Measurements from ENCODE around the gene CRHBP.
"Not testable (repeated sequence)": the region's sequence is repeated elsewhere in the genome, so short reads cannot be mapped to it uniquely, and the experiment has no call there.

Gene CRHBP

GRCh38 chr5:76994337-76994736 lies 41.5 kb downstream of the CRHBP start:
- H3K36me3 ChIP-seq (ENCODE audit: insufficient read depth, low read length), result no peaks in the 10 kb centered on the region
- no peak overlapping the region for H3K9ac ChIP-seq (ENCODE audit: insufficient read length)
- H3K9me3 ChIP-seq (ENCODE audit: low read depth, low read length), result no peaks in the 10 kb centered on the region
- no peak for TF ChIP-seq POLR2AphosphoS5 (IDR thresholded peaks at IDR 0.05; ENCODE audit: borderline replicate concordance, low read depth, low read length)
- no peak overlapping the region for H3K4me3 ChIP-seq
- DNase-seq (ENCODE audit: low read depth, low spot score), result no peak
- H3K27ac ChIP-seq, result no peak overlapping the region

DNA sequence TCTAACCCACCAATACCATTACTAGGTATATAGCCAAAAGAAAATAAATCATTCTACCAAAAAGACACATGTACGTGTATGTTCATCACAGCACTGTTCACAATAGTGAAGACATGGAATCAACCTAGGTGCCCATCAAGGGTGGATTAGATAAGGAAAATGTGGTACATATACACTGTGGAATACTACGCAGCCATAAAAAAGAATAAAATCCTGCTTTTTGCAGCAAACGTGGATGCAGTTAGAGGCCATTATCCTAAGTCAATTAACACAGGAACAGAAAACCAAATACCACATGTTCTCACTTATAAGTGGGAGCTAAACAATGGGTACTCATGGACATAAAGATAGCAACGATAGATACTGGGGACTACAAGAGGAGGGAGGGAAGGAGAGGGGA lies 45.4 kb downstream of the CRHBP start:
- not testable (repeated sequence) for H3K9ac ChIP-seq (ENCODE audit: insufficient read length); H3K4me3 ChIP-seq; H3K27ac ChIP-seq; H3K36me3 ChIP-seq (ENCODE audit: insufficient read depth, low read length); H3K9me3 ChIP-seq (ENCODE audit: low read depth, low read length); DNase-seq (ENCODE audit: low read depth, low spot score)

- H3K27ac ChIP-seq, result no peak overlapping the region
- H3K9me3 ChIP-seq (ENCODE audit: low read depth, low read length), result no peaks in the 10 kb centered on the region
- H3K36me3 ChIP-seq (ENCODE audit: insufficient read depth, low read length), result no peaks in the 10 kb centered on the region
- TF ChIP-seq EZH2 (IDR thresholded peaks at IDR 0.05) (no peak), FOXP2 (optimal IDR thresholded peaks at IDR 0.05; ENCODE audit: control extremely low read depth, extremely low read length, insufficient read depth) (no peak), POLR2AphosphoS5 (IDR thresholded peaks at IDR 0.05; ENCODE audit: borderline replicate concordance, low read depth, low read length) (no peak)
- H3K9ac ChIP-seq (ENCODE audit: insufficient read length), result no peak overlapping the region
- no peak overlapping the region for H3K4me3 ChIP-seq
- DNase-seq (ENCODE audit: low read depth, low spot score), result no peak
These were observed 46.6 kb downstream of the CRHBP start for GRCh38 chr5:76999451-76999850.

DNA sequence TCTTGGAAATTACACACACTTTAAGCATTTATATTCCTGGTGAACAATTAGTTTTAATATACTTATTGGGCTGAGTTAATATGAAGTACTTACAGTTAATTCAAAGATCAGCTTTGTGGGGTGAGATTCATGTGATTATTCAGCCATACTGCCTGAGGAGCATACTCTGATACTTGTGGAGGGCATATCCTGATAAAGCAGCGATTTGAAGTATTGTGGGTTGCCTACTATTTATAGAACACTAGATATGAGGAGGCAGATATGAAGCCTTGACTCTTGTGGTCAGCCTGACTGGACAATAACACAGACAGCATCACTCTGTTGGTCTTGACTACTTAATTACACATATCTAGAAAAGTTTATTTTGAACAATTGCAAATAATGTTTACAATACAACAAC lies 50.4 kb downstream of the CRHBP start:
- no peaks in the 10 kb centered on the region for H3K36me3 ChIP-seq (ENCODE audit: insufficient read depth, low read length)
- TF ChIP-seq POLR2AphosphoS5 (IDR thresholded peaks at IDR 0.05; ENCODE audit: borderline replicate concordance, low read depth, low read length) (no peak), EZH2 (IDR thresholded peaks at IDR 0.05) (no peak), FOXP2 (optimal IDR thresholded peaks at IDR 0.05; ENCODE audit: control extremely low read depth, extremely low read length, insufficient read depth) (no peak)
- no peak overlapping the region for H3K9ac ChIP-seq (ENCODE audit: insufficient read length)
- no peak for DNase-seq (ENCODE audit: low read depth, low spot score)
- H3K9me3 ChIP-seq (ENCODE audit: low read depth, low read length), result no peaks in the 10 kb centered on the region
- no peak overlapping the region for H3K27ac ChIP-seq
- no peak overlapping the region for H3K4me3 ChIP-seq

DNA sequence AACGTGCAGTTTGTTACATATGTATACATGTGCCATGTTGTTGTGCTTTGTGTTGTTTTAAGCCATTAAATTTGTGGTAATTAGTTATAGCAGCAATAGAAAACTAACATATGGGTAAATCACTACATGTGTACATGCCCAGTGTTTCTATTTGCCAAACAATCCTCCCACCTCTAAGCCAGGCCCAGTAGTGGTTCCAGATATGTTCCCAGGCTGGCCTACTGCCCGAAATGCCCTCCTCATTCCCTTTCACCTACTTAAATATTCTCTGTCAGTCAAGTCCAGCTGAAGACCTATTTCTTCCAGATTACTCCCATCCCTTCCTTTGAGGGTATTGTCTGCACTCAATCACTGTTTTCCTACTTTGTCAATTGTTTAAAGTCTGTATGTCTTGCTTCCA lies 53.3 kb downstream of the CRHBP start:
- H3K4me3 ChIP-seq, result no peak overlapping the region
- H3K9me3 ChIP-seq (ENCODE audit: low read depth, low read length), result no peaks in the 10 kb centered on the region
- no peaks in the 10 kb centered on the region for H3K36me3 ChIP-seq (ENCODE audit: insufficient read depth, low read length)
- H3K9ac ChIP-seq (ENCODE audit: insufficient read length), result no peak overlapping the region
- TF ChIP-seq EZH2 (IDR thresholded peaks at IDR 0.05) (no peak), POLR2AphosphoS5 (IDR thresholded peaks at IDR 0.05; ENCODE audit: borderline replicate concordance, low read depth, low read length) (no peak), FOXP2 (optimal IDR thresholded peaks at IDR 0.05; ENCODE audit: control extremely low read depth, extremely low read length, insufficient read depth) (no peak)
- H3K27ac ChIP-seq, result no peak overlapping the region
- no peak for DNase-seq (ENCODE audit: low read depth, low spot score)

GRCh38 chr5:77008413-77008812 lies 55.6 kb downstream of the CRHBP start:
- Histone ChIP-seq H3K27ac (no peak overlapping the region), H3K4me3 (no peak overlapping the region), H3K9me3 (ENCODE audit: low read depth, low read length) (no peaks in the 10 kb centered on the region), H3K9ac (ENCODE audit: insufficient read length) (no peak overlapping the region), H3K36me3 (ENCODE audit: insufficient read depth, low read length) (no peaks in the 10 kb centered on the region)
- TF ChIP-seq EZH2 (IDR thresholded peaks at IDR 0.05) (no peak), POLR2AphosphoS5 (IDR thresholded peaks at IDR 0.05; ENCODE audit: borderline replicate concordance, low read depth, low read length) (no peak), FOXP2 (optimal IDR thresholded peaks at IDR 0.05; ENCODE audit: control extremely low read depth, extremely low read length, insufficient read depth) (no peak)
- no peak for DNase-seq (ENCODE audit: low read depth, low spot score)

DNA sequence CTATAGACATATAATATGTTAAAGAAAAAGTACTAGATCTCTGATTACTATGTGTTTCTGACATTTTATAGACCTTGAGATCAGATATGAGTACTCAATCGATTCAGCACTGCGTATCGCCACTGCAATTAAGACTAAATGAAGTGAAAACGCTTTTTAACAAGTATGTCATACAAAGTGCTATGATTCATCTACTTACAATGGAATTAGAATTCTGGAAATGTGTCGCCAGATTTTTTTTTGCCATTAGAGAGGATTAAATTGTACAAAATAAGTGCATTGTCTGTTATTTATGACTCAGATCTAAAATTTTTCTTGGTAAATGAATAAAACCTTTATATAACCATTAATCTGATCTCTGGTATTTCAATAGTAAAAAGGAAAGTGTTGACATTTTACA lies 57.4 kb downstream of the CRHBP start:
- no peak for DNase-seq (ENCODE audit: low read depth, low spot score)
- H3K27ac ChIP-seq, result no peak overlapping the region
- no peaks in the 10 kb centered on the region for H3K9me3 ChIP-seq (ENCODE audit: low read depth, low read length)
- no peak overlapping the region for H3K9ac ChIP-seq (ENCODE audit: insufficient read length)
- no peaks in the 10 kb centered on the region for H3K36me3 ChIP-seq (ENCODE audit: insufficient read depth, low read length)
- H3K4me3 ChIP-seq, result no peak overlapping the region
- TF ChIP-seq FOXP2 (optimal IDR thresholded peaks at IDR 0.05; ENCODE audit: control extremely low read depth, extremely low read length, insufficient read depth) (no peak), EZH2 (IDR thresholded peaks at IDR 0.05) (no peak), POLR2AphosphoS5 (IDR thresholded peaks at IDR 0.05; ENCODE audit: borderline replicate concordance, low read depth, low read length) (no peak)

DNA sequence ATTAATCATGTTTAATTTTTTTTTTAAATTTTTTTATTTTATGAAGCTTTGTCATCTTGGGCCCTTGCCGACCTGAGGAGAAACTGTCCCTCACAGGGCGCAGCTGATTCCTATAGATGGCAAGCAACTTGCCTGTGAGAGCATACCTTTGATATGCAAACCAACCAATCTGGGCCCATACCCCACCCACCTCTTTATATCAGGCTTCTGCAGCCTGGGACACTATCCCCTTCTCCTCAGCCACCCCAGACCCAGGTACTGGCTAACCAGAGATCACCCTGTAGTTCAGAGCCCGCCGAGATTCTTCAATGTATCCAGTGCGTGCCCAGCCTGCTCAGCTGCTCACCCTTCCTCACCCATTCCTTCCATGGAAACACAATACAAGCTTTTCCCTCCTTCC lies 58.7 kb downstream of the CRHBP start:
- Histone ChIP-seq H3K4me3 (no peak overlapping the region), H3K9me3 (ENCODE audit: low read depth, low read length) (no peaks in the 10 kb centered on the region), H3K36me3 (ENCODE audit: insufficient read depth, low read length) (no peaks in the 10 kb centered on the region), H3K9ac (ENCODE audit: insufficient read length) (no peak overlapping the region), H3K27ac (no peak overlapping the region)
- no peak for TF ChIP-seq POLR2AphosphoS5 (IDR thresholded peaks at IDR 0.05; ENCODE audit: borderline replicate concordance, low read depth, low read length)
- no peak for TF ChIP-seq FOXP2 (optimal IDR thresholded peaks at IDR 0.05; ENCODE audit: control extremely low read depth, extremely low read length, insufficient read depth)
- no peak for TF ChIP-seq EZH2 (IDR thresholded peaks at IDR 0.05)
- DNase-seq (ENCODE audit: low read depth, low spot score), result no peak

DNA sequence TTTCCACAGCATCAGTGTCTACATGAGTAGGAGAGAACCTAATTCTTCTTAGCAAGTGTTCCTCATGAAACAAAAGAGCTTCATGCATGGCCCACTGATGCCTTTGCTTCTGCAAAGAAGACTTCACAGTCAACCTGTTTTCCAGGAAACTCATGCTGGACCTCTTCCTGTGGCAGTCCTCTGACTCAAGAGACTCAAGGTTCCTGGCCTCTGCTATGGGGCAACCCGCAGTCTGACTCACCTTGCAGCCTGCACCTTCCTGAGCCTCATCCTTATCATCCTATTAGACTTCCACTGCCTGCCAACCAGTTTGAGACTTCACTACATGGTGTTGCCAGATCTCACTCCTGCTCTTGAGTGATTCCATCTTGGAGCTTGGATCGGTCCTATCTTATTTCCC lies 59.8 kb downstream of the CRHBP start:
- Histone ChIP-seq H3K4me3 (no peak overlapping the region), H3K9me3 (ENCODE audit: low read depth, low read length) (no peaks in the 10 kb centered on the region), H3K9ac (ENCODE audit: insufficient read length) (no peak overlapping the region), H3K36me3 (ENCODE audit: insufficient read depth, low read length) (no peaks in the 10 kb centered on the region), H3K27ac (no peak overlapping the region)
- no peak for DNase-seq (ENCODE audit: low read depth, low spot score)
- TF ChIP-seq POLR2AphosphoS5 (IDR thresholded peaks at IDR 0.05; ENCODE audit: borderline replicate concordance, low read depth, low read length) (no peak), FOXP2 (optimal IDR thresholded peaks at IDR 0.05; ENCODE audit: control extremely low read depth, extremely low read length, insufficient read depth) (no peak), EZH2 (IDR thresholded peaks at IDR 0.05) (no peak)

All from SK-N-MC (cell line).